H1 (cell line): ENCODE results near the gene TRNAU1AP.

Source experiments
- CBX8 ChIP-seq: fragments of 300-800, 300-1000 bp; sonication (generic); IDR thresholded peaks from 2 replicates; pipeline ENCODE4 v1.7.1; 2016; ENCODE audit warnings: low read depth, low read length, borderline replicate concordance
- EP300 ChIP-seq, 2 experiments: IDR thresholded peaks; 1 replicate in 1 of 2; 2 replicates in 1 of 2; pipeline ENCODE4 v1.6.1; 2011 to 2012; ENCODE audit warnings: low read depth in 2 of 2, low read length in 2 of 2, mild to moderate bottlenecking in 2 of 2, borderline replicate concordance in 1 of 2, inconsistent platforms in 1 of 2, moderate library complexity in 1 of 2
- EZH2 ChIP-seq: fragments of 200-600 bp; sonication (generic); IDR thresholded peaks from 2 replicates; pipeline ENCODE4 v1.7.1; 2012; ENCODE audit warnings: low read depth, mild to moderate bottlenecking, moderate library complexity, low read length, inconsistent platforms; ENCODE audit not compliant: severe bottlenecking
- PHF8 ChIP-seq: fragments of 200-600 bp; sonication (generic); conservative IDR thresholded peaks from 2 replicates; pipeline ENCODE4 v1.7.1; 2012; ENCODE audit warnings: low read depth, mild to moderate bottlenecking, inconsistent platforms, low read length, moderate library complexity
- POLR2A ChIP-seq, 2 experiments: IDR thresholded peaks; 1 replicate in 1 of 2; 2 replicates in 1 of 2; pipeline ENCODE4 v1.6.1; 2011; ENCODE audit warnings: low read depth in 2 of 2, low read length in 2 of 2, mild to moderate bottlenecking in 2 of 2; ENCODE audit errors: control extremely low read depth in 1 of 2
- SP1 ChIP-seq: IDR thresholded peaks from 2 replicates; pipeline ENCODE4 v1.6.1; 2011; ENCODE audit warnings: low read depth, low read length
- TCF12 ChIP-seq: IDR thresholded peaks from 2 replicates; pipeline ENCODE4 v1.6.1; 2011; ENCODE audit warnings: low read depth, mild to moderate bottlenecking, low read length
- TF ChIP-seq, protein P1 (sequence below), 3 experiments: IDR thresholded peaks; 1 replicate in 2 of 3; 2 replicates in 1 of 3; pipeline versions ENCODE4 v1.5.1 to v1.6.1; 2011; ENCODE audit warnings: low read length in 3 of 3, mild to moderate bottlenecking in 3 of 3, inconsistent platforms in 2 of 3, low read depth in 1 of 3, moderate library complexity in 1 of 3; ENCODE audit not compliant: insufficient read depth in 1 of 3; ENCODE audit errors: control extremely low read depth in 1 of 3
- TF ChIP-seq, protein P2 (sequence below): fragments of 300-600 bp; sonication (generic); IDR thresholded peaks from 2 replicates; pipeline ENCODE4 v1.7.1; 2012; ENCODE audit warnings: low read length, moderate library complexity, mild to moderate bottlenecking, inconsistent platforms; ENCODE audit not compliant: insufficient replicate concordance

DNA sequence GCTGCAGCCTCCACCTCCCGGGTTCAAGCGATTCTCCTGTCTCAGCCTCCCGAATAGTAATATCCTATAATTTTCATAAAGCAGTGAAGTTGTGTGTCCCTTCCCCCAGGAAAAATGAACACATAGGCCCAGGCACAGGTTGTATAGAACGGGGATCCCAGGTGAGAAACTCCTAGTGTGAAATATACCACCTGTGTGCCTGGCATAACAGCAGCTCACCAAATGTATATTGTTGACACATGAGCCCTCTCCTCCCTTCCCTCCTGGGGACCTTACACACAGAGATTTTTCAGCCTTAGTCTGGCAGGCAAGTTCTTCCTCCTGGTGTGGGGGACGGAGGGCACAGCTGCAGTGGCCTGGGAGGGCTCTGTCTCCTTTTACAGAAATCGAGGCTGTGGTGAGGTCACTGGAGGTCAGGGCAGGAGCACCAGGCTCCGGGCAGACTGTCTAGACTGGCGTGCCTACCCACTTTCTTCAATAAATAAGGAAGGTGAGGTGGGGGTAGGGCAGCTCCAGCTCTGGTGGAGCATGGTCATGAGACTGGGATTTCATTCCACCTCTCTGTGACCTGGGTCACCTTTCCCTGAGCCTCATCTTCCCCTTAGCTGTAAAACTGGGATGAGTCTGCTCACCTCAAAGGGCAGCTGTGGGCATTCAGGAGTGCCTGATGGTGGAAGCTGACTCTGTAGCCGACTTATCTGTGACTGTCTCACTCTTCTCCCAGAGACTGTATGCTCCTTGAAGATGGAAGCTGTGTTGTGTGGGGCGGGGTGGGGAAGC is 32.7 kb upstream of the TRNAU1AP start:
- TF ChIP-seq, protein P1, sequence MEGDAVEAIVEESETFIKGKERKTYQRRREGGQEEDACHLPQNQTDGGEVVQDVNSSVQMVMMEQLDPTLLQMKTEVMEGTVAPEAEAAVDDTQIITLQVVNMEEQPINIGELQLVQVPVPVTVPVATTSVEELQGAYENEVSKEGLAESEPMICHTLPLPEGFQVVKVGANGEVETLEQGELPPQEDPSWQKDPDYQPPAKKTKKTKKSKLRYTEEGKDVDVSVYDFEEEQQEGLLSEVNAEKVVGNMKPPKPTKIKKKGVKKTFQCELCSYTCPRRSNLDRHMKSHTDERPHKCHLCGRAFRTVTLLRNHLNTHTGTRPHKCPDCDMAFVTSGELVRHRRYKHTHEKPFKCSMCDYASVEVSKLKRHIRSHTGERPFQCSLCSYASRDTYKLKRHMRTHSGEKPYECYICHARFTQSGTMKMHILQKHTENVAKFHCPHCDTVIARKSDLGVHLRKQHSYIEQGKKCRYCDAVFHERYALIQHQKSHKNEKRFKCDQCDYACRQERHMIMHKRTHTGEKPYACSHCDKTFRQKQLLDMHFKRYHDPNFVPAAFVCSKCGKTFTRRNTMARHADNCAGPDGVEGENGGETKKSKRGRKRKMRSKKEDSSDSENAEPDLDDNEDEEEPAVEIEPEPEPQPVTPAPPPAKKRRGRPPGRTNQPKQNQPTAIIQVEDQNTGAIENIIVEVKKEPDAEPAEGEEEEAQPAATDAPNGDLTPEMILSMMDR (IDR thresholded peaks at IDR 0.05; ENCODE audit: control extremely low read depth in 1 of 3, insufficient read depth in 1 of 3, low read depth in 1 of 3, low read length in 3 of 3): no peak
- TF ChIP-seq, protein P2, sequence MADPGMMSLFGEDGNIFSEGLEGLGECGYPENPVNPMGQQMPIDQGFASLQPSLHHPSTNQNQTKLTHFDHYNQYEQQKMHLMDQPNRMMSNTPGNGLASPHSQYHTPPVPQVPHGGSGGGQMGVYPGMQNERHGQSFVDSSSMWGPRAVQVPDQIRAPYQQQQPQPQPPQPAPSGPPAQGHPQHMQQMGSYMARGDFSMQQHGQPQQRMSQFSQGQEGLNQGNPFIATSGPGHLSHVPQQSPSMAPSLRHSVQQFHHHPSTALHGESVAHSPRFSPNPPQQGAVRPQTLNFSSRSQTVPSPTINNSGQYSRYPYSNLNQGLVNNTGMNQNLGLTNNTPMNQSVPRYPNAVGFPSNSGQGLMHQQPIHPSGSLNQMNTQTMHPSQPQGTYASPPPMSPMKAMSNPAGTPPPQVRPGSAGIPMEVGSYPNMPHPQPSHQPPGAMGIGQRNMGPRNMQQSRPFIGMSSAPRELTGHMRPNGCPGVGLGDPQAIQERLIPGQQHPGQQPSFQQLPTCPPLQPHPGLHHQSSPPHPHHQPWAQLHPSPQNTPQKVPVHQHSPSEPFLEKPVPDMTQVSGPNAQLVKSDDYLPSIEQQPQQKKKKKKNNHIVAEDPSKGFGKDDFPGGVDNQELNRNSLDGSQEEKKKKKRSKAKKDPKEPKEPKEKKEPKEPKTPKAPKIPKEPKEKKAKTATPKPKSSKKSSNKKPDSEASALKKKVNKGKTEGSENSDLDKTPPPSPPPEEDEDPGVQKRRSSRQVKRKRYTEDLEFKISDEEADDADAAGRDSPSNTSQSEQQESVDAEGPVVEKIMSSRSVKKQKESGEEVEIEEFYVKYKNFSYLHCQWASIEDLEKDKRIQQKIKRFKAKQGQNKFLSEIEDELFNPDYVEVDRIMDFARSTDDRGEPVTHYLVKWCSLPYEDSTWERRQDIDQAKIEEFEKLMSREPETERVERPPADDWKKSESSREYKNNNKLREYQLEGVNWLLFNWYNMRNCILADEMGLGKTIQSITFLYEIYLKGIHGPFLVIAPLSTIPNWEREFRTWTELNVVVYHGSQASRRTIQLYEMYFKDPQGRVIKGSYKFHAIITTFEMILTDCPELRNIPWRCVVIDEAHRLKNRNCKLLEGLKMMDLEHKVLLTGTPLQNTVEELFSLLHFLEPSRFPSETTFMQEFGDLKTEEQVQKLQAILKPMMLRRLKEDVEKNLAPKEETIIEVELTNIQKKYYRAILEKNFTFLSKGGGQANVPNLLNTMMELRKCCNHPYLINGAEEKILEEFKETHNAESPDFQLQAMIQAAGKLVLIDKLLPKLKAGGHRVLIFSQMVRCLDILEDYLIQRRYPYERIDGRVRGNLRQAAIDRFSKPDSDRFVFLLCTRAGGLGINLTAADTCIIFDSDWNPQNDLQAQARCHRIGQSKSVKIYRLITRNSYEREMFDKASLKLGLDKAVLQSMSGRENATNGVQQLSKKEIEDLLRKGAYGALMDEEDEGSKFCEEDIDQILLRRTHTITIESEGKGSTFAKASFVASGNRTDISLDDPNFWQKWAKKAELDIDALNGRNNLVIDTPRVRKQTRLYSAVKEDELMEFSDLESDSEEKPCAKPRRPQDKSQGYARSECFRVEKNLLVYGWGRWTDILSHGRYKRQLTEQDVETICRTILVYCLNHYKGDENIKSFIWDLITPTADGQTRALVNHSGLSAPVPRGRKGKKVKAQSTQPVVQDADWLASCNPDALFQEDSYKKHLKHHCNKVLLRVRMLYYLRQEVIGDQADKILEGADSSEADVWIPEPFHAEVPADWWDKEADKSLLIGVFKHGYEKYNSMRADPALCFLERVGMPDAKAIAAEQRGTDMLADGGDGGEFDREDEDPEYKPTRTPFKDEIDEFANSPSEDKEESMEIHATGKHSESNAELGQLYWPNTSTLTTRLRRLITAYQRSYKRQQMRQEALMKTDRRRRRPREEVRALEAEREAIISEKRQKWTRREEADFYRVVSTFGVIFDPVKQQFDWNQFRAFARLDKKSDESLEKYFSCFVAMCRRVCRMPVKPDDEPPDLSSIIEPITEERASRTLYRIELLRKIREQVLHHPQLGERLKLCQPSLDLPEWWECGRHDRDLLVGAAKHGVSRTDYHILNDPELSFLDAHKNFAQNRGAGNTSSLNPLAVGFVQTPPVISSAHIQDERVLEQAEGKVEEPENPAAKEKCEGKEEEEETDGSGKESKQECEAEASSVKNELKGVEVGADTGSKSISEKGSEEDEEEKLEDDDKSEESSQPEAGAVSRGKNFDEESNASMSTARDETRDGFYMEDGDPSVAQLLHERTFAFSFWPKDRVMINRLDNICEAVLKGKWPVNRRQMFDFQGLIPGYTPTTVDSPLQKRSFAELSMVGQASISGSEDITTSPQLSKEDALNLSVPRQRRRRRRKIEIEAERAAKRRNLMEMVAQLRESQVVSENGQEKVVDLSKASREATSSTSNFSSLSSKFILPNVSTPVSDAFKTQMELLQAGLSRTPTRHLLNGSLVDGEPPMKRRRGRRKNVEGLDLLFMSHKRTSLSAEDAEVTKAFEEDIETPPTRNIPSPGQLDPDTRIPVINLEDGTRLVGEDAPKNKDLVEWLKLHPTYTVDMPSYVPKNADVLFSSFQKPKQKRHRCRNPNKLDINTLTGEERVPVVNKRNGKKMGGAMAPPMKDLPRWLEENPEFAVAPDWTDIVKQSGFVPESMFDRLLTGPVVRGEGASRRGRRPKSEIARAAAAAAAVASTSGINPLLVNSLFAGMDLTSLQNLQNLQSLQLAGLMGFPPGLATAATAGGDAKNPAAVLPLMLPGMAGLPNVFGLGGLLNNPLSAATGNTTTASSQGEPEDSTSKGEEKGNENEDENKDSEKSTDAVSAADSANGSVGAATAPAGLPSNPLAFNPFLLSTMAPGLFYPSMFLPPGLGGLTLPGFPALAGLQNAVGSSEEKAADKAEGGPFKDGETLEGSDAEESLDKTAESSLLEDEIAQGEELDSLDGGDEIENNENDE: no peak
- TF ChIP-seq POLR2A (IDR thresholded peaks at IDR 0.05; ENCODE audit: control extremely low read depth in 1 of 2, low read depth in 2 of 2, low read length in 2 of 2) (no peak), PHF8 (no peak), EZH2 (no peak), TCF12 (no peak), SP1 (no peak), EP300 (IDR thresholded peaks at IDR 0.05; ENCODE audit: borderline replicate concordance in 1 of 2, low read depth in 2 of 2, low read length in 2 of 2) (no peak), CBX8 (no peak)
